NCI-H748 (cell line): ENCODE data around the gene CXorf65.

ENCODE experiments used
- DNase-seq: peaks from one replicate; lab custom pipeline; 2025; ENCODE audit not compliant: unreplicated experiment; lab: John Stamatoyannopoulos, UW

The CXorf65 gene

DNA sequence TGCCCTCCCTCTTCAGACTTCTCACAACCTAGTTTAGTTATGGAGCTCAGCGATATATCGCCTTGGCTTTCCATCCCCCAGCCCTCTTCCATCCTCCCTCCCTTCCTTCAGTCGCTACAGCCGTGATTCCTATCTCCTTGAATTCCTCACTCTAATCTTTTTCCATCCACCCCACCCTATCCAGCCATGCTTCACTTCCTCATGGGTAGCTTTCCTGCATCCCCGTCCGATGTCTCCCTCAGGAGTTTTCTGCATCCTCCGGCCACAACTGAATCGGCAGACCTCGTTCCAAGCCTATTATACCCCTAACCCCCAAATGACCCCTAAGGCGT, 38.9 kb downstream of the CXorf65 start:
- DNase-seq: no peak

DNA sequence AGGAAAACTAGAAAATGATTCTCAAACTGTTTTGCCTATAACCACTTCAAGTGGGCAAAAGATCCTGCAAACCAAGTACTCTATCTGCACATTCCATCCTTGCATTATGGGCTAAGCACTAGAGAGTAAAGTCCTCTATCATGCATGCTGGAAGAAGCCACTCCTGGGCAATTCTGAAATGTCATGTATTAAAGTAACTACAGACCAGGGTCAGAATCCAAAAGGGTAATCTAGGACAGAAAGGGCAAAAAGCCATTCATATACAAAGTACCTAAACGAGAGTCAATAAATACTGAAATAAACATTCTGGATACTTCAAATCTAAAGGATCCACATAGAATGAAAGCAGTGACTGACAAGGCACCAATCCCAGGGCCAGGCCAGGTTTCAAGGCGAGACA, 39.5 kb downstream of the CXorf65 start:
- no peak for DNase-seq

DNA sequence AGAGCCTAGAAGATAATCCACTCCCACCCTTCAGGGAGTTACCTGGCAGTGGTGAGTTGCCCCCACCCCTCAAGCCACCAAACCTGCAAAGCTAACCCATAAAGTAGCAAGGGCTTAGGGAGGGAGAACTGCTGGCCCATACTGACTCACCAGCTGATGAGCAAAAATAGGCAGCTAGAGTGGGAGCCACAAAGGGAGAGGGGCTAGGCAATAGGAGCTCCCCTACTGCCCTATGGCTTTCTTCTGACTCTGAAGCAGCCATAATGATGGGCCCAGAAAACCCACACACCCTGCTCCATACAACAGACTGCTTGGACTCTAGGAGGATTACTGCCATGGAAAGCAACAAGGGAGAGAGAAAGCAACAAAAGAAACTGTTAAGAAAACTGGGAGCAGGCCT, 46.4 kb downstream of the CXorf65 start:
- no peak for DNase-seq

DNA sequence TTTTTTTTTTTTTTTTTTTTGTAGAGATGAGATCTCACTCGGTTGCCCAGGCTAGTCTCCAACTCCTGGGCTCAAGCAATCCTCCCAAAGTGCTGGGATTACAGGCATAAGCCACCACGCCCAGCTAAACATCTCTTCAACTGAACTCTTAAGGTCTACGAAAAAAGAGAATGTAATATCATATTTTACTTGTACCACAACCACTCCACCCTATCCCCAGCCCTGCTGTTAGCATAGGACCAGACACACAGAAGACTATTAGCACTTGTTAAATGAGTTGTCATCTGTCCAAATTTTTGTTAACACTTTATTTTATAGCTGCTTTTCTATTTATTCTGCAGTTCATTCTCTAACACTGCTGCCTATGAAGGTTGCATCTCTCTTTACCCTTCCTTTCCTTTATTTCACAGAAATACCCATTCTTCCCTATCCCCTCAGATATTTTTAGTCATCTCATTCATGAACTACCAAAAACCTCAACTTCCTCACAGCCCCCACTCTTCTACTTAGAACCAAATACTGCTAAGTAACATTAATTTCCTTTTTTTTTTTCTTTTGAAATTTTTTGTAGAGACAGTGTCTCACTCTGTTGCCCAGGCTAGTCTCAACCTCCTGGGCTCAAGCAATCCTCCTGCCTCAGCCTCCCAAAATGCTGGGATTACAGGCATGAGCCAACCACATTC, 48.6 kb downstream of the CXorf65 start:
- DNase-seq: no peak

DNA sequence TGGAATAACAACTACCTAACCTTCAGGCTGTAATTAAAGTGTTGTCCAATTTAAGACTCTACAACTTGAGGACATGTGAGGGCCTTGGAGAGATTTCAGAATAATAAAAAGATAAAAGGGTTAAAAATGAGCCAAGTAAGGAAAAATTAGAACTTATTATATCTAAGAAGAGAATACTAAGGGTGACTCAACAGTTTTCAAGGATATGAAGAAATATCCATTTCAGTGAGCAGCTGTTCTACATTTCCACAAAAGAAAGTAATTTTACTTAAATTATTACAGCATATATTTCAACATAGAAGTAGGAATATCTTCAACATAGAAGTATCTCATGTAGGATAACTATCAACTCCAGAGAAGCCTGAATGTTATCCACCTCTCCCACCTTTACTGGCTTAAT, 49.7 kb downstream of the CXorf65 start:
- DNase-seq: no peak
